IMR-90 (cell line): ENCODE data around the gene TRAPPC3. TPM values are rescaled to one million over a fixed set of nuclear protein-coding genes. Genes with fewer than 3 reads are reported as not detected.

Experiments used
- ATAC-seq: fragments of 200-7000 bp; cut with Tn5 transposase; 2 replicates; pipeline ENCODE4 v1.9.1; 2020; ENCODE audit warnings: low read depth, mild to moderate bottlenecking, moderate library complexity
- BruUV-seq: library from RNA; stranded (reverse); fragments of 400-500 nt; replicated peaks from 2 replicates; lab custom pipeline; 2021; lab: Mats Ljungman, UMichigan
- CTCF ChIA-PET: fragments of 300-600 bp; formaldehyde crosslinking; extraction: SDS; loops from one replicate; lab custom pipeline; 2021; ENCODE audit warnings: antibody characterized with exemption; lab: Yijun Ruan, JAX
- POLR2A ChIA-PET: fragments of 300-600 bp; sonication (Branson Sonifier 250); formaldehyde crosslinking; loops from one replicate; lab custom pipeline; 2022; ENCODE audit warnings: antibody characterized with exemption; ENCODE audit not compliant: unreplicated experiment; lab: Charles Lee
- DNase-seq: peaks from one replicate; pipeline ENCODE4 v3.0.0; 2013
- H2AFZ ChIP-seq: replicated peaks from 2 replicates; pipeline ENCODE3; 2013; ENCODE audit warnings: low read length, mild to moderate bottlenecking; ENCODE audit not compliant: poor library complexity
- H2AK5ac ChIP-seq: 2 replicates; pipeline ENCODE4 v1.6.1; 2013; ENCODE audit warnings: low read depth, low read length, inconsistent platforms
- H2AK9ac ChIP-seq: replicated peaks from 2 replicates; pipeline ENCODE3; 2013; ENCODE audit warnings: mild to moderate bottlenecking, low read depth, low read length, moderate library complexity; ENCODE audit not compliant: poor library complexity
- H2BK120ac ChIP-seq: 2 replicates; pipeline ENCODE4 v1.6.1; 2013; ENCODE audit warnings: low read depth, low read length, inconsistent platforms
- H2BK15ac ChIP-seq: 3 replicates; pipeline ENCODE4 v1.6.1; 2013; ENCODE audit warnings: low read depth, low read length, inconsistent platforms
- H2BK20ac ChIP-seq: 2 replicates; pipeline ENCODE4 v1.6.1; 2013; ENCODE audit warnings: low read depth, mild to moderate bottlenecking, inconsistent platforms, low read length, moderate library complexity
- H2BK5ac ChIP-seq: 2 replicates; pipeline ENCODE4 v1.6.1; 2013; ENCODE audit warnings: mild to moderate bottlenecking, low read depth, low read length, inconsistent platforms; ENCODE audit not compliant: poor library complexity, severe bottlenecking
- H3K14ac ChIP-seq: replicated peaks from 2 replicates; pipeline ENCODE4 v1.6.1; 2013; ENCODE audit warnings: low read depth, low read length, inconsistent platforms
- H3K18ac ChIP-seq: 2 replicates; pipeline ENCODE4 v1.6.1; 2013; ENCODE audit warnings: low read depth, low read length, control low read depth
- H3K23ac ChIP-seq: 2 replicates; pipeline ENCODE4 v1.6.1; 2013; ENCODE audit warnings: low read depth, low read length, inconsistent platforms
- H3K27ac ChIP-seq: 2 replicates; pipeline ENCODE4 v1.5.1; 2013; ENCODE audit warnings: mild to moderate bottlenecking, control low read depth, low read length; ENCODE audit not compliant: insufficient read depth
- H3K27me3 ChIP-seq: 2 replicates; pipeline ENCODE4 v1.6.1; 2013; ENCODE audit warnings: low read length; ENCODE audit not compliant: control insufficient read depth, insufficient read depth
- H3K36me3 ChIP-seq: 2 replicates; pipeline ENCODE4 v1.6.1; 2013; ENCODE audit warnings: low read length, mixed read lengths; ENCODE audit not compliant: control insufficient read depth, insufficient read depth
- H3K4ac ChIP-seq: 2 replicates; pipeline ENCODE4 v1.6.1; 2013; ENCODE audit warnings: low read depth, low read length, inconsistent platforms
- H3K4me1 ChIP-seq: 2 replicates; pipeline ENCODE4 v1.6.1; 2013; ENCODE audit warnings: low read length, mixed read lengths; ENCODE audit not compliant: control insufficient read depth, insufficient read depth
- H3K4me2 ChIP-seq: 2 replicates; pipeline ENCODE4 v1.6.1; 2013; ENCODE audit warnings: low read depth, mild to moderate bottlenecking, control low read depth, low read length, moderate library complexity
- H3K4me3 ChIP-seq: 2 replicates; pipeline ENCODE4 v1.5.1; 2013; ENCODE audit warnings: low read depth, mild to moderate bottlenecking, control low read depth, low read length, moderate library complexity; ENCODE audit not compliant: insufficient read depth
- H3K56ac ChIP-seq: 2 replicates; pipeline ENCODE4 v1.6.1; 2013; ENCODE audit warnings: low read length, inconsistent platforms; ENCODE audit not compliant: insufficient read depth; ENCODE audit errors: extremely low read depth
- H3K79me1 ChIP-seq, 2 experiments: 2 replicates each; pipeline ENCODE4 v1.6.1; 2013; ENCODE audit warnings: low read length in 2 of 2, inconsistent platforms in 1 of 2, low read depth in 1 of 2
- H3K9ac ChIP-seq: 2 replicates; pipeline ENCODE4 v1.6.1; 2013; ENCODE audit warnings: low read depth, low read length, control low read depth
- H3K9me1 ChIP-seq: 2 replicates; pipeline ENCODE4 v1.6.1; 2013; ENCODE audit warnings: low read length, inconsistent platforms; ENCODE audit not compliant: insufficient read depth
- H3K9me3 ChIP-seq: 2 replicates; pipeline ENCODE4 v1.6.1; 2013; ENCODE audit warnings: low read length; ENCODE audit not compliant: control insufficient read depth, insufficient read depth
- H4K20me1 ChIP-seq: 2 replicates; pipeline ENCODE4 v1.6.1; 2013; ENCODE audit warnings: low read length, inconsistent platforms; ENCODE audit not compliant: insufficient read depth
- H4K5ac ChIP-seq: 2 replicates; pipeline ENCODE4 v1.6.1; 2013; ENCODE audit warnings: mild to moderate bottlenecking, low read depth, low read length, control low read depth
- H4K8ac ChIP-seq, 2 experiments: 2 replicates each; pipeline ENCODE4 v1.6.1; 2013; ENCODE audit warnings: low read depth in 2 of 2, low read length in 2 of 2, control low read depth in 1 of 2, inconsistent platforms in 1 of 2
- H4K91ac ChIP-seq: 2 replicates; pipeline ENCODE4 v1.6.1; 2013; ENCODE audit warnings: low read depth, low read length, inconsistent platforms; ENCODE audit not compliant: insufficient read depth
- CEBPB ChIP-seq: IDR thresholded peaks from 2 replicates; pipeline ENCODE4 v1.6.1; 2012; ENCODE audit warnings: low read depth, low read length, improper control_type of control experiment
- MAZ ChIP-seq: IDR thresholded peaks from 2 replicates; pipeline ENCODE4 v1.6.1; 2012; ENCODE audit warnings: low read depth, mild to moderate bottlenecking, low read length, improper control_type of control experiment, moderate library complexity, borderline replicate concordance
- whole genome bisulfite sequencing, 2 experiments: methylation state at CpG; one replicate each; pipeline versions ENCODE4 v1.1.5 to v1.1.7; 2013; ENCODE audit warnings: missing lambda C conversion rate in 2 of 2; ENCODE audit not compliant: insufficient read length in 1 of 2; ENCODE audit errors: extremely low coverage in 2 of 2; 5-methylcytosine and 5-hydroxymethylcytosine counted together
- dilution Hi-C: fragments of 300-500 bp; cut with HindIII; formaldehyde crosslinking; loops from one replicate; pipeline ENCODE4 v1.14.3; 2018; ENCODE audit warnings: low sequenced_read_pairs; ENCODE audit not compliant: unreplicated experiment
- in situ Hi-C: fragments of 300-500 bp; cut with MboI; formaldehyde crosslinking; loops from 3 replicates; pipeline ENCODE4 v1.14.3; 2019; ENCODE audit warnings: low sequenced_read_pairs, inconsistent platforms, mixed read lengths
- intact Hi-C: fragments of 100-400 bp; cut with micrococcal nuclease; formaldehyde crosslinking; loops from 2 replicates; pipeline ENCODE4 v1.10.0; 2022
- polyA plus RNA-seq, 3 experiments: library from polyadenylated mRNA; depleted of rRNA; stranded (reverse); fragments of >200 nt; gene quantifications; 2 replicates each; pipeline ENCODE4 v1.2.3, GENCODE V29; 2012; ENCODE audit warnings: low replicate concordance in 1 of 3
- total RNA-seq: library from RNA; depleted of rRNA; stranded (reverse); fragments of >200 nt; gene quantifications from 2 replicates; pipeline ENCODE4 v1.2.3, GENCODE V29; 2012

Gene TRAPPC3
- total and polyA plus RNA-seq, 2 of the 4 experiments (the other 2 are of a cell fraction) = 76.0 to 77.8 TPM

- dilution Hi-C loops (no loop called here), in situ Hi-C loops (no loop called here), intact Hi-C loops (no loop called here)
- Histone ChIP-seq H2AK9ac (no peak overlapping the region), H4K5ac (no peak overlapping the region), H3K4ac (no peak overlapping the region), H3K18ac (no peak overlapping the region), H3K27ac (no peak overlapping the region), H3K56ac (no peak overlapping the region), H4K20me1 (peaks cover 93% of the 10 kb centered on the region), H3K4me2 (no peak overlapping the region), H3K23ac (no peak overlapping the region), H4K8ac (no peak overlapping the region), H3K14ac (no peak overlapping the region), H3K27me3 (no peaks in the 10 kb centered on the region), H3K9ac (no peak overlapping the region), H2AFZ (no peak overlapping the region), H2BK15ac (no peak overlapping the region), H2BK5ac (no peak overlapping the region), H3K4me1 (peaks cover 7% of the 10 kb centered on the region), H3K9me3 (no peaks in the 10 kb centered on the region), H3K36me3 (peaks cover 40% of the 10 kb centered on the region), H2BK120ac (no peak overlapping the region), H2AK5ac (no peak overlapping the region), H3K9me1 (peaks cover 18% of the 10 kb centered on the region), H3K4me3 (no peak overlapping the region), H4K91ac (no peak overlapping the region), H3K79me1 (peaks cover 21 to 67% of the 10 kb centered on the region in 2 experiments; a peak in 3 of 4 replicates), H2BK20ac (no peak overlapping the region)
- no peak for TF ChIP-seq MAZ
- peak; percentile 97 for TF ChIP-seq CEBPB
- ChIA-PET CTCF (no interaction called here), POLR2A (no interaction called here)
- BruUV-seq = no TSS peak
- WGBS, 2 experiments = no CpG with 5 or more reads among the region's 3 CpGs
- DNase-seq = no peak
- no peak for ATAC-seq
Measured at GRCh38 chr1:36168514-36168913, 19.2 kb upstream of the TRAPPC3 start.
